HG02970 (cell line): ENCODE measurements around the gene RPS19BP1.
"Not testable (repeated sequence)": the region's sequence is repeated elsewhere in the genome, so short reads cannot be mapped to it uniquely, and the experiment has no call there.

Source experiments
- ATAC-seq: cut with Tn5 transposase; IDR thresholded peaks from one replicate; pipeline ENCODE4 v1.9.1; 2021; ENCODE audit warnings: mild to moderate bottlenecking, moderate library complexity, moderate number of reproducible peaks; ENCODE audit not compliant: unreplicated experiment, low FRiP score

Gene RPS19BP1

DNA sequence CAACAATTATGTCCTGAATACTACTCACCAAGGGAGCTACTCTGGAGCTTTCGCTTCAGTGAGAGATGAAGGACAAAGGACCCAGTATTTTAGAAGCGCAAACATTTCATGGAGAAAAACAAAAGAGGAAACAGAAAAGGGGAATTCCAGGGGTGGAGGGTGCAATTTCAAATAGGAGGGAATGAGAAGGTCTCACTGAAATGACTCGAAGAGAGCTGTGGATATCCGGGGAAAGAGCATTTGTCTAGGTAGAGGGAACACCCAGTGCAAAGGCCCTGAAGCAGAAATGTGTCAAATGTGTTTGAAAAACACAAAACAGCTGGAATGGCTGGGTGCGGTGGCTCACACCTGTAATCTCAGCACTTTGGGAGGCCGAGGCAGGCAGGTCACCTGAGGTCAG is 2.4 kb downstream of the RPS19BP1 start:
- no peak for ATAC-seq

DNA sequence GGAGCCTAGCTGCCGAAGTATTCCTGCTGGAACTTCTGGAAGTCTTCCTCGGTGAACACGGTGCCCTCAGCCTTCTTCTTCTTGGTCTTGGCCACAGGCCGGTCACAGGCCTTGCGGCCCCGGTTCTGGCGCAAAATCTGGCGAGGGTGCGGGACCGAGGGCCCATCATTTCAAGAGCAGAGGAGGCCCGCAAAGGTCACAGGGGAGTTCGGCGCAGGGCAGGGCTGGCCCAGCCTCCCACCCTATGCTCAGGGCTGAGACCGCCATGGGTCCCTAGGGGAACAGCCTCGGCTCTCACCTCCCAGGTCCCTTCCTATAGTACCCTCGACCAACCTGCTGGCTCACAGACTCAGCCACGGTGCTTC is 3.1 kb downstream of the RPS19BP1 start:
- no peak for ATAC-seq

DNA sequence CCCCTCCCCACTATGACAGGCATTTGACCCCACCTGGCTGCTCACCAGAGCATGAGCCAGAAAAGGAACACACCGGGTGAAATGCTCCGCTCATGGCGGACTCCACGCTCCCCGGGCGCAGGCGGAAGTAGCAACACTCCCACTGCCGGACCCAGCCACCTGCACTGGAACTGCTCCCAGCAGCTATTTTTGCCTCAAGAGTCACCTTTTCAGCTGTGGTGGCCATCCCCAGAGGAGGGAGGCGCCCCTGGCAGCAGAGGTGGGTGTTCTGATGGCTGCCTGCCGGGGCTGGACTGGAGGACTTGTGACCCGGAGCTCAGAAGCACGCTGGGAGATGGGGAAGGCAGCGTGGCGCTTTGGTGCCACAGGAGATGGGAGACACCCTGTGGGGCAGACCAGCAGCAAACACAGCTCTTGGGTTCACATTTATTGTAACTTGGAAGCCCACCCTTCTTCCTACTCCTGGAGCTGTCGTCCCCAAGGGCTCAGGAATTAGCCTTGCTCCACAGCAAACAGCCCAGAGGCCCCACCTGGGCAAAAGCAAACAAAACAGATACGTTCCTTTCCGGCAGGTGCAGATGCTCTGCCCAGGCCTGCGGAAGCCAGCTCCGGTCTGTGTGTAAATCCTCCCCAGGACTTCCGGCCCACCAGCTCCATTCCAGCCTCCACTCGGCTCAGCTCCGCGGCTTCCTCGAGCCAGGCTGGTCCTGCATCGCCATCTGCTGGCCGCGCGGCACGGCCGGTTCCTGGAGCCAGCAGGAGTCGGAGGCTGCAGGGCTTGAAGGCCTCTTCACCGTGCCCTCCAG is 3.7 kb downstream of the RPS19BP1 start:
- ATAC-seq, result no peak

DNA sequence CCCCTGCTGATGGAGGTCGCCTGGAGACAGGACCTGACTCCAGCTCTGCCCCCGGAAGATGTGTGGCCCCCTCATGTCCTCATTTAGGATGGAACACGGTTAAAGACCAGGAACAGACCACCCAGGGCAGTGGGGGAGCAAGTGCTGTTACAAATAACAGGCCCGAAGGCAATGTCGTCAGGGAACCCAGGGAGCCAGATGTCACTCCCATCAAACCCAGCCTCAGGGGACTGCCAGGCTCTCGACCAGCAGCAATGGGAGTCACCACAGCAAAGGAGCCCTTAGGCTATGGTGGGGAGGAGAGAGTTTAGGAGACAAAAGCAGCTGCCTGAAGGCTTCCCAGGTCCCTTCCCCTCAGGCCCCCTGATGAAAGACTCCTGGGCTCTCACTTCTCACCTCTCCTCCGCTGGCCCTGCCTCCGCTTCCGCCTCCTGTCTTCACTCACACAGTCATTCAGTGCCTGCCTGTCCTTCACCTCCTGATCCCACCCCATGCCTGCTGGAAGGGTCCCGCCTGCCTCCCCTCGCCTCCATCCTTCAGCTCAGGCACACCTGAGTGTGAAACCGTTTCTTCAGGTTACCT is 4.4 kb downstream of the RPS19BP1 start:
- ATAC-seq, result no peak

DNA sequence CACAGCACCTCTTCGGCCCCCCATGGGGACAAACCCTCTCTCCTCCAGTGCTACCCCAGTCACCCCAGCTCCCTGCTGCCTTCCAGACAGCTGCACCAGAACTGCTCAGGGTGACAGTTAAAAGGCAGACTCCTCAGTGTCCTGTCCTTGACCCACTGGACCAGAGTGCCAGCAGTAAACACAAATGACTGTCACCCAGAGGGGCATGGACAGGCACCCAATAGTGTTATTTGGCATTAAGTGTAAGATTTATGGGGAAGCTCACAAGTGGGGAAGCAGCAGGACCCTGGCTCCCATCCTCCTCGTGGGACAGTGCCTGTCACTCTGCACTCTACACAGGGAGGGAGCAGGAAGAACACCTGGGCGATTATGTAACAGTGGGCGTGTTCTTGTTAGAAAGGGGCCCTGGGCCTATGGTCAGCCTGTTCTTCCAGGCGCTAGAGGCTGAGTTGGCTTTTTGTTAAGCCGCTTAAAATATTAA is 5.0 kb downstream of the RPS19BP1 start:
- ATAC-seq, result no peak

DNA sequence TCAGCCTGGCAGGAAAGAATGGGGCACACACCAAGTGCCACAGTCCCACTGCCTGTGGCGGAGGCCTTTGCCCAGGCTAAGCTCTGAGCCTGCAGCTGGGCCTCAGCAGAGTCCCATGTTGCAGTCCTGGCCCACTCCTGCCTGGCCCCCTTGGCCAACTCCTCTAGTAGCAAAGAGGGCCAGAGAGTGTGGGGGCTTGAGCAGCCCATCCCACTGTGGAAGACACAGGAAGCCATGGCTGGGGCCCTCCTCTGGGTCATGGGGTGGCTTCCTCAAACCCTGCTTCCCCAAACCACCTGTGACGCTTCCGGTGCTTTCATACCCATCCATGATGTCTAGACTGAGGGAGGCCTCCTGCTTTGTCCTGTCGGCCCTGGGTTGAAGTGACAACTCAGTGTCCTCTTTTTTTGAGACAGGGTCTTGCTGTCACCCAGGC is 5.8 kb downstream of the RPS19BP1 start:
- ATAC-seq, result no peak

DNA sequence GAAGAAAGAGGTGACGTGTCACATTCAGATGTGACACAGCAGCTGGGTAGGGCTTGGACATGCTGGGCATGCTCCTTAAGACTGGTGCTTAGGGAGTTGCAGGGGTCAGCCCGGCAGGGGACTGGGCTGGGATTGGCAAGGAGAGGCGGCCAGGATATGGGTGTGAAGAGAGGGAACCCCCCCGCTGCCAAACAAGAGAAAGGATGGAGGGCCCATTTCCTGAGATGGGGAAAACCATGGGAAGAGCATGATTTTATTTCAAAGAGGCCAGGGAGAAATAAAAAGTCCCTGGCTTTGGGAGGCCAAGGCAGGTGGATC is 6.9 kb downstream of the RPS19BP1 start:
- ATAC-seq, result no peak

DNA sequence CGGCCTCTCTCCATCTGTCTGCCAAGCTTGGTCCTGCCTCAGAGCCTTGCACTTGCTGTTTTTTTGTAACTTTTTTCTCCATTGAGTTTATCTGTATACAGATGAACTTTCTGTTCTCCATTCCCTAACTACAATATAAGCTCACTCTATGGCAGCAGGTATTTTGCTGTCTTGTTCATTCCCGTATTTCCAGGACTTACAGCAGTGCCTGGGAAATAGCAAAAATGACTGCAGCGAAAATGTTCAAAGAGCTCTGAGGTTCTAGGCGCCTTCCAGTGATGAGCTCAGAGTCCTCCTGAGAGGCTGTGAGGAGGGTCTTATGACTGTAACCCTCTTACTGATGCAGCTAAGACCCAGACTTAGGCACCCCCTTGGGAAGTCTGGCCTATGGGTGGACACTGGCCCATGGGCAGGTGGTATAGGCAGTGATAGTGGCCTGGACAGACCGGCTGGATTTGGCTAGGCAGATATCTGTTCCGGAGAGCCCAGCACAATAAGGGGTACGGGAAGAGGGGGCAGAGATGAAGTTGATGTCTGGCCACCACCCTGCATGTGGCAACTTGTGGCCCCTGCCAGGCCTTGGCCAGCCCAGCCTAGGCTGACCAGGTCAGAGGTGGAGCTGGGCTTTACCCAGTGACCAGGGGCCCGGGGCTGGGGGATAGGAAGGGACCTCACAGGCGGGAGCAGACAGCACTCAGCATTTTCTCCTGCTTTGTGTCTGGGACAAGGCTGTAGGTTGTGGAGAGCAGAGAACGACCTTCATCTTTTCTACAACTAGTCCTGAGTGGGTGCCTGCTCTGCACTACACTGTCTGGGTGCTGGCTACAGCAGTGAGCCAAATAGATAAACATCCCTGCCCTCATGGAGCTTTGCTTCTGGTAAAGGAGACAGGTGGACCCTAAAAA is 7.5 kb downstream of the RPS19BP1 start:
- ATAC-seq, result no peak

DNA sequence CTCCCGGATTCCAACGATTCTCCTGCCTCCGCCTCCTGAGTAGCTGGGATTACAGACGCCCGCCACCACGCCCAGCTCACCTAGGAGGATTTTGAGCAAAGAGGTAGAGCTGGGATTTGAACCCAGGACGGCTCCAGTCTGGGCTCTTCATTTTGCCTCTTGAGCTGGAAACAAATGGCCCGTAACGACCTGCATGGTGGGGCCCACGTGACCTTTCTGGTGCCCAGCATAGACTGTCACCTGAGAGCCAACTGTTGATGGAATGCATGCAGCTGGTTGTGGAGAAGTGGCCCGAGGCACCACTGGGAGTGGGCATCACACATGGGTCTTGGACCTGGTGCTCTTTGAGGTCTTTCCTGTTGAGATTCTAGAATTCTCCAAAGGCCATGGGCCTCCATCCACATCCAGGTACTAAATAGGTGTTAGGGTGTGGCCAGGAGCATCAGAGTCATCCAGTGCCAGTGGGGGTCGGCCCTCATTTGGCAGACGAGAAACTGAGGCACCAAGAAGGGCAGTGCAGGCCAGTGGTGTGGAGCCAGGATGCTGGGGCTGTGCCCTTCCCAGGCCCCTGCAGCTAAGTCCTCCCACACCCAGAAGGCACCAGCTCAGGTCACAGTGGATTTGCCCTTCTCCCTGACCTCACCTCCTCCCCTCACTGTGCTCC is 8.3 kb downstream of the RPS19BP1 start:
- no peak for ATAC-seq

DNA sequence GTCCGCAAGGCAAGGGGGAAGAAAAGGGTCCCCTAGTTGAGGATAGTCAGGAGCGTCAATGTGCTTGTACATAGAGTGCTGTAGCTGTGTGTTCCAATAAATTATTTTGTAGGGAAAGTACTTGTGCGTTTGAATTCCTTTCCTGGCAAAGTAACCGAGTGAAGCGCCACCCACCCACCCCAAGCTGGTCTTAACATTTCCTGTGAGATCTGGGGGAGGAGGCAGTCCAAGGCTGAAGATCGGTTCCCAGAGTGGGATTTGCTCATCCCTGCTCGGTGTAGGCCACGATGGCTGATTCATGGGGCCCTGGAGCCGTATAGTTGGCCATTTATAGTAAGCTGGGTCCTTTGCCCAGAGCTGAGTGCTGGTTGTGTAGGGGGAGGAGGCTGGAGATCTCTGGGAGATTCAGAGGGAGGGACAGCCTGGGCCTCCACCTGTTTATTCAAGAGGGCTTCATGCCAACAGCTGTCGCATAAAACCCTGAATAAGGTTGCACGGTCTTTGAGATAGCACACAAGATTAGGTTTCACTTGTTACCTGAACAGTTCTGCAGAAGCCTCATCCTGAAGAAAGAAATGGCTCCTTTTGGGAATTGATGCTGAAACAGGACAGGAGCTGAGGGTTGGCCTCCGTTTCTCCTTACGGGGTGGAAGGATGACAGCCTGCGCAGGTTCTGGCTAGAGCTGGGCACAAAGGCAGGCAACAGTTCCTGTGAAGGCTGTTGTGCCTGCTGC is 9.8 kb downstream of the RPS19BP1 start:
- ATAC-seq, result no peak

DNA sequence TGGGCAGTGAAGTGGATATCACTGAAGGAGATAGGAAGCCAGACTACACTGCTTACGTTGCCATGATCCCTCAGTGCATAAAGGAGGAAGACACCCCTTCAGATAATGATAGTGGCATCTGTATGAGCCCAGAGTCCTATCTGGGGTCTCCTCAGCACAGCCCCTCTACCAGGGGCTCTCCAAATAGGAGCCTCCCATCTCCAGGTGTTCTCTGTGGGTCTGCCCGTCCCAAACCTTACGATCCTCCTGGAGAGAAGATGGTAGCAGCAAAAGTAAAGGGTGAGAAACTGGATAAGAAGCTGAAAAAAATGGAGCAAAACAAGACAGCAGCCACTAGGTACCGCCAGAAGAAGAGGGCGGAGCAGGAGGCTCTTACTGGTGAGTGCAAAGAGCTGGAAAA is 10.5 kb downstream of the RPS19BP1 start:
- not testable (repeated sequence) for ATAC-seq

DNA sequence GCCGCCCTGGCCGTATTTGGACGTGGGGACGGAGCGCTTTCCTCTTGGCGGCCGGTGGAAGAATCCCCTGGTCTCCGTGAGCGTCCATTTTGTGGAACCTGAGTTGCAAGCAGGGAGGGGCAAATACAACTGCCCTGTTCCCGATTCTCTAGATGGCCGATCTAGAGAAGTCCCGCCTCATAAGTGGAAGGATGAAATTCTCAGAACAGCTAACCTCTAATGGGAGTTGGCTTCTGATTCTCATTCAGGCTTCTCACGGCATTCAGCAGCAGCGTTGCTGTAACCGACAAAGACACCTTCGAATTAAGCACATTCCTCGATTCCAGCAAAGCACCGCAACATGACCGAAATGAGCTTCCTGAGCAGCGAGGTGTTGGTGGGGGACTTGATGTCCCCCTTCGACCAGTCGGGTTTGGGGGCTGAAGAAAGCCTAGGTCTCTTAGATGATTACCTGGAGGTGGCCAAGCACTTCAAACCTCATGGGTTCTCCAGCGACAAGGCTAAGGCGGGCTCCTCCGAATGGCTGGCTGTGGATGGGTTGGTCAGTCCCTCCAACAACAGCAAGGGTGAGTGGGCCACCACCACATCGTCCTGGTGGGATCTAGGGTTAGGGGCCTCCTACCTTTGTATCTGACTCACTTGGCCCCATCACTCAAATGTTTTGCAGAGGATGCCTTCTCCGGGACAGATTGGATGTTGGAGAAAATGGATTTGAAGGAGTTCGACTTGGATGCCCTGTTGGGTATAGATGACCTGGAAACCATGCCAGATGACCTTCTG is 11.3 kb downstream of the RPS19BP1 start:
- ATAC-seq, result not testable (repeated sequence)

DNA sequence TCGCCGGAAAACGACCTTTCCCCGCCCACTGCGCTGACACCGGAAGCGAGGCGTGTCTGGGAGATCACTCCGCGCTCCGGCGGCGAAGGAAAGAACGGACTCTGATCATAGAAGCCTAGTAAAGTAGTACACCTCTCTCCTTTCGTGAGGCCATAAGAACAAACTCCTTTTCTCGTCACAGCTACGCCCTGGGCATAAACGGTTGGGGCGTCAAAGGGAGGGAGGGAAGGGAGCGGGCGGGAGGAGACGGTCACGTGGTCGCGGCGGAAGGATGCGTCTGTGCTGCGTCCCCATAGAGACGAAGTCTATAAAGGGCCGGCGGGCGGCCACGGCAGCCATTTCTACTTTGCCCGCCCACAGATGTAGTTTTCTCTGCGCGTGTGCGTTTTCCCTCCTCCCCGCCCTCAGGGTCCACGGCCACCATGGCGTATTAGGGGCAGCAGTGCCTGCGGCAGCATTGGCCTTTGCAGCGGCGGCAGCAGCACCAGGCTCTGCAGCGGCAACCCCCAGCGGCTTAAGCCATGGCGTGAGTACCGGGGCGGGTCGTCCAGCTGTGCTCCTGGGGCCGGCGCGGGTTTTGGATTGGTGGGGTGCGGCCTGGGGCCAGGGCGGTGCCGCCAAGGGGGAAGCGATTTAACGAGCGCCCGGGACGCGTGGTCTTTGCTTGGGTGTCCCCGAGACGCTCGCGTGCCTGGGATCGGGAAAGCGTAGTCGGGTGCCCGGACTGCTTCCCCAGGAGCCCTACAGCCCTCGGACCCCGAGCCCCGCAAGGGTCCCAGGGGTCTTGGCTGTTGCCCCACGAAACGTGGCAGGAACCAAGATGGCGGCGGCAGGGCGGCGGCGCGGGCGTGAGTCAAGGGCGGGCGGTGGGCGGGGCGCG is 12.1 kb downstream of the RPS19BP1 start, which contains the start of gene ATF4:
Gene ATF4, plus strand, starts transcription at position 337 of the 880 bp plus-strand sequence. CDS start 884 bp downstream, outside the sequence.
- ATAC-seq, result peak; percentile 51

DNA sequence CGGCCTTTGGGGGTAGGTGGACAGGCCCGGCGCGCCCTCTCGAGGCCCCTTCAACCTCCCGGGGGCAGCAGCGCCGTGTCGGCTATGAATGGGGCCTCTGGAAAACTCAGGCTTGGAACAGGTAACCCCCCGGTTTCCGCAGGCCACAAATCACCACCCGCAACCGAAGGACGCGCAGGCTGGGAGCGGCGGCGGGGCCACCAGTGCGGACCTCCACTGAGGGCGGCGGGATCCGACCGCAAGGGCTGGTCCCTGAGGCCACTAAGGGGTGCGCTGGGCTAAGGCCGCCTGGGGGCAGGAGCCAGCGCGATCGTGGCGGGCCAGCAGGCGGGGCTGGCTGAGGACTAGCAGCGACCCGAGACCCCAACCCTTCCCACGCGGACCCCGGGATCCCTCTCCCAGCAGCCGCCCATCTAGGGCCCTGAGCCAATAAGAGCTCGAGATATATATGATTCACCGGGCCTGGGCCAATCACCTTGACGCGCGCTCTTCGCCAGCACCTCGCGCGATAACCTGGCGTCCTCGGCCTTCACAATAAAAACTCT is 12.8 kb downstream of the RPS19BP1 start:
- peak; percentile 68 for ATAC-seq

DNA sequence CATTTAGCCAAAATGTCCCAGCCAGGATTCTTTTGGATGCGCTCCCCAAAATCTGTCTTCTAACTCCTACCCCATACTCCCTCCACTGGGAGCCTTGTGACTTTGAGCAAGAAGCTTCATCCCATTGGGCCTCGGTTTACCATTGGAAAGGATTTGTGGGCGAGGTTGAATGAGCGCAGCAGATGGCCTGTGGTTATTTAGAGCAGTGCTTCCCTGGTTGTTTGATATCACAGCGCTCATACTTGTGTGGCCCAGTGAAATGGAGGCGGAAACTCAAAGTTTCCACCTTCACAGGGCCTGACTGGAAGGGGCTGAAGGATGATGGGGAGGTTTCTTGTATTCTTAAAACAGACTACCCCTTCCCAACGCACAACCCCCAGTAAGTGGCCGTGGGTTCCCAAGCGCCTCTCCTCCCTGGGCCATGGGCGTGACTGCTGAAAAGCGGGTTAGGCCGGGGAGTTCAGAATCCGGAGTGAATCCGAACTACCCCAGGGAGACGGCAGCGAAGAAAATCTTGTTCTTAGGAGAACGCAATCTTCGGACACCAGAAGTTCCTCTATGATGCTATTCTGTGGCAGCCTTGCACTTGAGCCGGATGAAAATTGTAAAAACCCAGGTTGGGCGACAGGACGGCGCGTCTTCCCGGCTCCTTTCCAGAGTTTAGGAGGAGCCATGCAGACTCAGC is 13.4 kb downstream of the RPS19BP1 start:
- no peak for ATAC-seq

DNA sequence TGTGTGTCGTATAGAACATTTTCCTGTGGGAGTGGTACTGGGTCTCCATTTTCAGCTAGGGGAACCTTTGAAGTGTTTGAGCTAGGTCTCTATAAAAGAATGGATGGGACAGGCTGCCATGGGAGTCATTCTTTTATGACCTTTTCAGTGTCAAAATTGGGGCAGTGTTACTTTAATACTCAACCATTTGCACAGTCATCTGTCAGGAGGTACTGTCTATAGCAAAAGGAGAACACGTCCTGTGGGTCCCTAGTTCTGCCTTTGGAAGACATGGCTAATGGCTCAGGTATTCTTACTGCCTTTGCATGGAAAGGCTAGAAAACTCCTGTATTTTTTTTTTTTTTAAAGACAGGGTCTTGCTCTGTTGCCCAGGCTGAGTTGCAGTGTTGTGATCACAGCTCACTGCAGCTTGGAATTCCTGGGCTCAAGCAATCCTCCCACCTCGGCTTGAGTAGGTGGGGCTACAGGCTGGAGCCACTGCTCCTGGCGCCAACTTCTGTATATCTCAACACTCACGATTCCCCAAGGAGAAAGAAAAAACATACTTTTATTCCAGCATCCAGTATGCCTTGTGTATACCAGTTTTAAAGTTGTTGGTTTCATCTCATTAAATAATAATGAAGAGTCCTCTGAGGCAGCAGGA is 14.3 kb downstream of the RPS19BP1 start:
- ATAC-seq, result no peak

DNA sequence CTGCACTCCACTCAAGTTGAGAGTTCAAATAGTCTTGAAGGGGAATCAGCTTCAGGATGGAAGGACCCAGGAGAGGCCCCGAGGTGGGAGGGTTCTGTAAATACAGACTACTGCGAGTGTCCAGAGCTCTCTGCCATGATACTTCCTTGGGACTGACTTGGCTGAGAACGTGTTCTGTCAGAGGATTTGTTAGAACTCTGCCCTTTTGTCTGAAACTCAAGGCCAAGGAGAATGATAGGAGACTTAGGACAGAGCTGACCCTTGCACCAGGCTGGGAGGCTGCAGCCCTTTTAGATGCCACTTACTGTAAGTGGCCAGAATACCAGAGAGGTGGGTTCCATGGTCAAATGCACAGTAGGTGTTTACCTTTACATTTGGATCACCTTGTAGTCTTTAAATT is 15.1 kb downstream of the RPS19BP1 start:
- ATAC-seq, result no peak
